C4-2B (cell line): ENCODE results near the gene RFX2.

ENCODE experiments used
- H3K27ac ChIP-seq: fragments of 450-650 bp; 2 replicates; pipeline ENCODE4 v1.5.1; 2017
- ZFX ChIP-seq: fragments of 450-650 bp; IDR thresholded peaks from 2 replicates; pipeline ENCODE4 v1.6.1; 2017
- TF ChIP-seq, protein P1 (sequence below): fragments of 450-650 bp; conservative IDR thresholded peaks from 2 replicates; pipeline ENCODE4 v1.5.1; 2017; ENCODE audit warnings: mild to moderate bottlenecking

RFX2 gene

DNA sequence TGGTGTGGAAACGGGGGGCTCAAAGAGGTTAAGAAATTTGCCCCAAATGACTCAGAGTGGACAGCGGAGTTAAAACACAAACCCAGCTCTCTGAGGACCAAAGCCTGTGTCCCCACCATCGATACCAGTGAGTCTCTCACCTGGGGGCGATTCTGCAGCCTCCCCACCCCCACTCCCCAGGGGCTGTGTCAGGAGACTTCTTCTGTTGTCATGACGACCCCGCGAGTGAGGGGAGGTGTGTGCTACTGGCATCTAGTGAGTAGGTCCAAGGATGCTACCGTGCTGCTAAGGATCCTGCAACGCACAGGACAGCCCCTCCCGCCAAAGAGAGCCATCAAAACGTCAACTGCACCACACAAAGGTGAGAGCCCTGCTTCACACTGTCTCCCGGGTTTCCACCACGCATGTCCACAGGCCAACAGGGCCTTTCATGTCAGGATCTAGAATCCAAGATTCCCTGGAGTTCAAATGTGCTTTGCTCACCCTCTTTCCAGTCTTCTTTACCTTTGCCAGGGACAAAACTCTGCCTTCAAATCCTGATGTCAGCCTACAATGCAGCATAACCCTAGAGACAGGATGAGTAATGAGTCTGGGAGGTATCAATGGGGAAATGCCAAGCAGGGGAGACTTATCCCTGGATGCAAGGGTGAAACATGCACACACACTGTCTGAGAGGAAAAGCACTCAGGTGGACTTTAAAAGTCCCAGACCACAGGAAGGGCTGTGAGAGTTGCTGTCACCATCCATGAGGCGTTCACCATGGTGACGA, 136.2 kb downstream of the RFX2 start:
- no peak overlapping the region for H3K27ac ChIP-seq
- TF ChIP-seq, protein P1, sequence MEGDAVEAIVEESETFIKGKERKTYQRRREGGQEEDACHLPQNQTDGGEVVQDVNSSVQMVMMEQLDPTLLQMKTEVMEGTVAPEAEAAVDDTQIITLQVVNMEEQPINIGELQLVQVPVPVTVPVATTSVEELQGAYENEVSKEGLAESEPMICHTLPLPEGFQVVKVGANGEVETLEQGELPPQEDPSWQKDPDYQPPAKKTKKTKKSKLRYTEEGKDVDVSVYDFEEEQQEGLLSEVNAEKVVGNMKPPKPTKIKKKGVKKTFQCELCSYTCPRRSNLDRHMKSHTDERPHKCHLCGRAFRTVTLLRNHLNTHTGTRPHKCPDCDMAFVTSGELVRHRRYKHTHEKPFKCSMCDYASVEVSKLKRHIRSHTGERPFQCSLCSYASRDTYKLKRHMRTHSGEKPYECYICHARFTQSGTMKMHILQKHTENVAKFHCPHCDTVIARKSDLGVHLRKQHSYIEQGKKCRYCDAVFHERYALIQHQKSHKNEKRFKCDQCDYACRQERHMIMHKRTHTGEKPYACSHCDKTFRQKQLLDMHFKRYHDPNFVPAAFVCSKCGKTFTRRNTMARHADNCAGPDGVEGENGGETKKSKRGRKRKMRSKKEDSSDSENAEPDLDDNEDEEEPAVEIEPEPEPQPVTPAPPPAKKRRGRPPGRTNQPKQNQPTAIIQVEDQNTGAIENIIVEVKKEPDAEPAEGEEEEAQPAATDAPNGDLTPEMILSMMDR = no peak
- TF ChIP-seq ZFX = no peak

DNA sequence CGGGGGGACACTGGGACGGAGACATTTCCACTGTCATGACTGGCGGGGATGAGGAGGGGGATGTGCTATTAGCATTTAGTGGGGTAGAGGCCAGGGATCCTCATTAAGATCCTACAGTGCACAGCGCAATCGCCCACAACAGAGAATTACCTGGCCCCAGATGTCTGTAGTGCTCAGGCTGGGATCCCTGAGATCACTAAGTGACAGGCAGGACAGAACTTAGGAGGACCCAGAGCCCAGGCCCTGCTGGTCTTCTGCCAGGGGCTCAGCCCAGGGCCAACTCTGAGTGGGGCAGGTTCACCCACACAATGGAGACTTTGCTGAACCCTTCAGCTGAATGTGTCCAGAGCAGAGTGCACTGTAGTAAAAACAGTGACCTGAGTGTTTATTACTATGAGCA, 136.9 kb downstream of the RFX2 start:
- no peak overlapping the region for H3K27ac ChIP-seq
- no peak for TF ChIP-seq ZFX
- TF ChIP-seq, protein P1 = no peak

DNA sequence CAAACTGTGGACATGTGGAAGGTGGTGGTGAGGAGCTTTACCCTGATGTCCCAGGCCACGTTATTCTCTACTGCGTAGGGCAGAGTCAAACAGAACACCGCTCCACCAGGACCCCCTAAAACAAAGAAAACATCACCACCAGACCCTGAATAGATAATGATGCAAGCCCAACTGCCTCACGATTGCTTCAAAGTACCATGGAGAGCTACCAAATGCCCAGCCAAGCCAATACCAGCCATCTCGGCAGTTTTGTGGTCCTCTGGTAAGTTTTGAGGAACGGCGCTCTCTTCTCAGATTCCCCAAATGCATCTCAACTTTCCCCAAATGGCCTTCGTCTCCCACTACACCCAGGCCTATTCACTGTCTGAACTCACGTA, 138.0 kb downstream of the RFX2 start:
- no peak for TF ChIP-seq ZFX
- TF ChIP-seq, protein P1 = no peak
- no peak overlapping the region for H3K27ac ChIP-seq

DNA sequence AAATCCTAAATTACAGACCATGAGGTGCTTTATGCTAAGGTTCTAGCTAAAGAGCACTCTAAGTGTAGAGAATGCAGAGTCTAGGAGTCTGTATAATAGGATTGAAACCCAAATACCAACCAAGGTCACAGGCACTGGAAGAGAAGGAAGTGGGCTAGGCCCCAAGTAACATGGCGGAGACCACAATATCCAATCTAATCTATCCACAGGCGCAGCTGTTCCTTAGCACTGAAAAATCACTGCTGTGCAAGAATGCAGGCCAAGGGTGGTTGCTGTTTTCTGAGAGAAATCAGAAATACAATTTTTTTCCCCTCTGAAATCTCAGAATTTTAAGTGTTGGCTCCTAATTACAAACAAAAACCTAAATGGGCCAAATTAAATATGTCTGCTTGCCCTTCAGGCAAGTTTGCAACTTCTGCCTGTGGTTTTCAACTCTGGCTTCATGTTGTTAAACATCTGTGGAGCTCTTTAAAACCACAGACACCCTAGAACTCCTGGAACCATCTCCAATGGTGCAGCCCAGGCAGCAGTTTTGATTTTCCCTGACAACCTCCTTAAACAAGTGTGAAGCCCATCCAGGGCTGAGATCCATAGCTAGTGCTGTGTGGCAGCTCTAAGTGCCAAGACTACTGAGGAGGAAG, 138.5 kb downstream of the RFX2 start:
- no peak for TF ChIP-seq ZFX
- TF ChIP-seq, protein P1 = no peak
- H3K27ac ChIP-seq = no peak overlapping the region

DNA sequence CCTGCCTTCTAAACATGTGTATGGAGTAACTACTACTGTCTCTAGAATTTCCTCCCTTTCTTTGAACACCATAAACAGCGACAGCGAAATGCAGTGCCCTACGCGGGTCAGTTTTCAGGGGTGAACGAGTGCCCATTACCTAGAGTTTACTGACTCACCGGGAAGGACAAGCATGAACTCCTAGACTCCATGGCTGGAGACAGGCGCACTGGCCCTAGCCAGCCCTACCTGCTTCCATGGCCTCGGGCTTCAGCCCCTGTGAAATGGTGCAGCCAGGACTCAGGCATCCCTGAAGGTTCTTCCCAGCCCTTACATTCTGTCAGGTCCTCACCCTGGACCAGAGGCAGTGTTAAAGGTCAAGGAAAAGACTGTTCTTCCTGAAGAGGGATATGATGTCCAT, 140.8 kb downstream of the RFX2 start:
- peak overlapping the region; percentile 90 for H3K27ac ChIP-seq
- TF ChIP-seq, protein P1 = no peak
- TF ChIP-seq ZFX = no peak

DNA sequence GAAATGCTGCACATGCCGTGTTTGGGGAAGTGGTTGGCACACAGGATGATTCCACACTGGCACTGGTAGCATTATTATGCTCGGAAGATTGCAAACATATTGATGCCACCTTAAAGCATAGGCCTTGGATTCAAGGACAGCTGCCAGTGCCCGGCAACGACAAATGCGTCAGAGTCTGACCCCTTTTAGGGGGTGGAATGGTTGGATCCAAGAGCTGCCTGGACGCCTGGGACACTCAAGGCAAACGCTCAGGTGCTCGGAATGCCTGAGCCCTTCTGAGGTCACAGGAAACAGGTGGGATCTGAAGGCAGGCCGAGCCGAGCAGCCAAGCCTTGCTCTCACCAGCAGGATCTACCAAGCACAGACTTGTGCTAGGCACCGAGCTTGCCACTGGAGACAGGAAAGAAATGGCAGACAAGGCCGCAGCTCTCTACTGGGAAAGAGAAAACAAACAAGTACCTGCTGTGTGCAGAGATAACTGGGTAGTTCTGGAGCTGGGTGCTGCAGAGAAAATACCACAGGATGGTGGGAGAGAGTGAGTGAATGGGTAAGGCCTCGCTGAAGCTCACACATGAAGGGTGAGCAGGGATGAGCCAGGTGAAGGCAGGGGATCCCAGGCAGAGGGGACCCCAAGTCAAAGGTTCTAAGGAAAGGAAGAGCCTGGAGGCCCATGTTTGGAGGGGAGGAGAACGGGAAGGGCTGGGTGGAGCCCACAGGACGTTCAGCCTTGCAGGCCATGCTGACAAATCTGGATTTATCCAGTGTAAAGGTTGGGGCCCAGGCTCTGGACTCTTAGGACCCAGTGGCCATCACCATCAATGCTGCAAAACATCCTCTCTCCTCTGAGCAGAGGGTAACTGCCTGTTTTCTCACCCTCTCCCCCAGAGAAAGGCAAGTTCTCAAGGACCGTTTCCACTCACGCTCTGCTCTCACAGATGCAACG, 141.6 kb downstream of the RFX2 start:
- peak; percentile 42; the same call in 1 of the 2 replicates for TF ChIP-seq ZFX
- TF ChIP-seq, protein P1 = no peak
- H3K27ac ChIP-seq = peak overlapping the region; percentile 90
